ENCODE results near the gene CCNT2.

CCNT2 gene

GRCh38 chr2:134936691-134937090 lies 18.1 kb downstream of the CCNT2 start:
- peaks cover 16% of the 10 kb centered on the region for H3K36me3 ChIP-seq (ENCODE audit: control insufficient read depth, insufficient read depth, low read length)
- no peak overlapping the region for H3K27ac ChIP-seq (ENCODE audit: insufficient read depth, low read depth, low read length, poor library complexity, severe bottlenecking)
- no peaks in the 10 kb centered on the region for H3K4me1 ChIP-seq (ENCODE audit: control insufficient read depth, insufficient read depth, low read length)
- no peak overlapping the region for H3K4me3 ChIP-seq (ENCODE audit: insufficient read depth, low read depth, low read length)
- H3K9me3 ChIP-seq (ENCODE audit: control insufficient read depth, low read length), result no peaks in the 10 kb centered on the region
- 93 to 97% methylated on average over 4 of the region's 4 CpGs for WGBS, 2 experiments
- H3K27me3 ChIP-seq (ENCODE audit: control insufficient read depth, insufficient read depth, low read length, poor library complexity, severe bottlenecking), result no peaks in the 10 kb centered on the region

DNA sequence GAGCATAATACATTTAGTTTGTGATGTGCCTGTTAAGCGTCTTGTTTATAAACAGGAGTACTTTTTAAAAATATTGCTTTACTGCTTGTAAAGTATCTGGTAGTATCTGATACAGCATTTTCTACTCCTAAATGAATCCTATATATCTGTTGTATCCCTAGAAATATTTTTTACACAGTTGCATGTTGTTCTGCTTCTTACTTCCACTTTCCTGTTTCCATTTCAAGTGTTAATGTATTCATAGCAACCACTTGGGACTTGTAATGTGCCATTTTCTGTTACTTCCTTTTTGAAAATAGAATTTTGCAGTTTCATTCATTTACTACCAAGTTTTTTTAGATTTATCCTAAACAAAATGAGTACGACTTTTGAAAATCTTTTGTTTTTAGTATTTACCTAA lies 24.9 kb downstream of the CCNT2 start:
- peaks cover 21% of the 10 kb centered on the region for H3K36me3 ChIP-seq (ENCODE audit: control insufficient read depth, insufficient read depth, low read length)
- H3K9me3 ChIP-seq (ENCODE audit: control insufficient read depth, low read length), result no peaks in the 10 kb centered on the region
- H3K4me3 ChIP-seq (ENCODE audit: insufficient read depth, low read depth, low read length), result no peak overlapping the region
- no peaks in the 10 kb centered on the region for H3K27me3 ChIP-seq (ENCODE audit: control insufficient read depth, insufficient read depth, low read length, poor library complexity, severe bottlenecking)
- H3K4me1 ChIP-seq (ENCODE audit: control insufficient read depth, insufficient read depth, low read length), result peaks cover 4% of the 10 kb centered on the region
- WGBS, 2 experiments, result 100% methylated on average over 1 of the region's 2 CpGs; no CpG with 5 or more reads in 1 of the 2 experiments
- H3K27ac ChIP-seq (ENCODE audit: insufficient read depth, low read depth, low read length, poor library complexity, severe bottlenecking), result no peak overlapping the region

GRCh38 chr2:134944975-134945374 lies 26.4 kb downstream of the CCNT2 start:
- Histone ChIP-seq H3K27me3 (ENCODE audit: control insufficient read depth, insufficient read depth, low read length, poor library complexity, severe bottlenecking) (no peaks in the 10 kb centered on the region), H3K4me3 (ENCODE audit: insufficient read depth, low read depth, low read length) (no peak overlapping the region), H3K9me3 (ENCODE audit: control insufficient read depth, low read length) (no peaks in the 10 kb centered on the region), H3K27ac (ENCODE audit: insufficient read depth, low read depth, low read length, poor library complexity, severe bottlenecking) (no peak overlapping the region), H3K4me1 (ENCODE audit: control insufficient read depth, insufficient read depth, low read length) (peaks cover 4% of the 10 kb centered on the region), H3K36me3 (ENCODE audit: control insufficient read depth, insufficient read depth, low read length) (peaks cover 21% of the 10 kb centered on the region)
- WGBS, 2 experiments, result 58 to 60% methylated on average over 1 of the region's 1 CpG

DNA sequence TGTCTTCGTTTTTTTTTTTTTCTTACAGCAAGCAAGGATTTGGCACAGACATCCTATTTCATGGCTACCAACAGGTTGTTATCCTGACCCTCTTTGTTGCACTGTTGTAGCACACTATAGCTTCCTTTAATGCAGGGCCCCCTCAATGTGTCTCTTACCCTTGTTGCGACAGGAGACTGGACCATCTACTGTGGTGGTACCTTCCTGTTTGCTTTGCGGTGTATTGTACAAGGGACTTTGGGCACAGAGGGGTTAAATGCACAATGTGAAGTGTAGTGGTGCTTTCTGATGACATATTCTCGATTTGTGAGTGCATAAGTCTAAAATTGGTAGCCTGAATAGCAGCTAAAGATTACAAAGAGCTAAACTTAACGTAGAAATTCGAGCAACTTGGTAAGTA lies 27.5 kb downstream of the CCNT2 start:
- Histone ChIP-seq H3K4me1 (ENCODE audit: control insufficient read depth, insufficient read depth, low read length) (peaks cover 4% of the 10 kb centered on the region), H3K36me3 (ENCODE audit: control insufficient read depth, insufficient read depth, low read length) (peaks cover 20% of the 10 kb centered on the region), H3K4me3 (ENCODE audit: insufficient read depth, low read depth, low read length) (no peak overlapping the region), H3K27me3 (ENCODE audit: control insufficient read depth, insufficient read depth, low read length, poor library complexity, severe bottlenecking) (no peaks in the 10 kb centered on the region), H3K9me3 (ENCODE audit: control insufficient read depth, low read length) (no peaks in the 10 kb centered on the region), H3K27ac (ENCODE audit: insufficient read depth, low read depth, low read length, poor library complexity, severe bottlenecking) (no peak overlapping the region)
- WGBS, 2 experiments, result 97 to 98% methylated on average over 5 to 6 of the region's 6 CpGs

DNA sequence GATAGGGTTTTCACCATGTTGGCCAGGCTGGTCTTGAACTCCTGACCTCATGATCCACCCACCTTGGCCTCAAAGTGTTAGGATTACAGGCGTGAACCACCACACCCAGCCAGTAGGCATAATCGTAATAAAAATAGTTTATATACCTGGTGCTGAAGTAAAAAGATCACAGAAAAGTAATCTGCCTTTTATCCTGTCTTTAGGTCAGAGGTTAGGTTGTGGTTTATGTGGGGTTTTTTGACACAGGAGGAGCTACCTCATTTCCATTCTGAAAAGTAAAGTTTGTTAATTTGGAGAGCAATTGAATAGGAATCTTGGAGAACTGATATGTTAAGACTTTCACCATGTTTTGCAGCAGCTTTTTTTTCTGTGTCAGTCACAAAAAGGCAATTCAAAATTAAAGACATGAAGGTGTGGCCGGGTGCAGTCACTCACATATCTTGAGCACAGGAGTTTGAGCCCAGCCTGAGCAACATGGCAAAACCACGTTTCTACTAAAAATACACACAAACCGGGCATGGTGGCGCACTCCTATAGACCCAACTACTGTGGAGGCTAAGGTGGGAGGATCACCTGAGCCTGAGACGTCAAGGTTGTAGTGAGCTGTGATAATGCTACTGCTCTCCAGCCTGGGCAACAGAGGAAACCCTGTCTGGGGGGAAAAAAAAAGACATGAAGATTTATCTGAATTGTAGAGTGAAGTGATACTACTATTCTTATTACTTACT lies 31.5 kb downstream of the CCNT2 start:
- WGBS, 2 experiments, result 93 to 94% methylated on average over 7 of the region's 7 CpGs
- Histone ChIP-seq H3K27me3 (ENCODE audit: control insufficient read depth, insufficient read depth, low read length, poor library complexity, severe bottlenecking) (no peaks in the 10 kb centered on the region), H3K9me3 (ENCODE audit: control insufficient read depth, low read length) (no peaks in the 10 kb centered on the region), H3K36me3 (ENCODE audit: control insufficient read depth, insufficient read depth, low read length) (peaks cover 31% of the 10 kb centered on the region), H3K27ac (ENCODE audit: insufficient read depth, low read depth, low read length, poor library complexity, severe bottlenecking) (no peak overlapping the region), H3K4me3 (ENCODE audit: insufficient read depth, low read depth, low read length) (no peak overlapping the region), H3K4me1 (ENCODE audit: control insufficient read depth, insufficient read depth, low read length) (no peaks in the 10 kb centered on the region)

- WGBS, 2 experiments, result 85 to 100% methylated on average over 2 of the region's 2 CpGs
- Histone ChIP-seq H3K4me1 (ENCODE audit: control insufficient read depth, insufficient read depth, low read length) (no peaks in the 10 kb centered on the region), H3K4me3 (ENCODE audit: insufficient read depth, low read depth, low read length) (no peak overlapping the region), H3K27ac (ENCODE audit: insufficient read depth, low read depth, low read length, poor library complexity, severe bottlenecking) (no peak overlapping the region), H3K36me3 (ENCODE audit: control insufficient read depth, insufficient read depth, low read length) (peaks cover 31% of the 10 kb centered on the region), H3K27me3 (ENCODE audit: control insufficient read depth, insufficient read depth, low read length, poor library complexity, severe bottlenecking) (no peaks in the 10 kb centered on the region), H3K9me3 (ENCODE audit: control insufficient read depth, low read length) (no peaks in the 10 kb centered on the region)
Observed at GRCh38 chr2:134950886-134951285, 32.3 kb downstream of the CCNT2 start.

DNA sequence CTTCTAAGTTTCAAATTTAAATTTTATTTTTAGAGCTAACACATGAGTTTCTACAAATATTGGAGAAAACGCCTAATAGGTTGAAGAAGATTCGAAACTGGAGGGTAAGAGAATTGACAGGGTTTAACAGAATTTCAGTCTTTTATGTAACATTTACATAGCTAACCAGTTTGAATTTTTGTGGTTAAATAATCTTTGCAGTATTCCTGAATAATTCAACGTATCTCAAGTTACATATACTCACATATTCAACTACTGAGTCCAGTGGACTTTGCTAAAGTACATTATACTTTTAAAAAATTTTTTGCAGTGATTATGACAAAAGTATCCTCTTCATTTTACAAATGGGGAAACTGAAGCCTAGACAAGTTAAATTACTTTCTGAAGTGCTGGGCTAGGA lies 34.0 kb downstream of the CCNT2 start:
- H3K27ac ChIP-seq (ENCODE audit: insufficient read depth, low read depth, low read length, poor library complexity, severe bottlenecking), result no peak overlapping the region
- no peaks in the 10 kb centered on the region for H3K27me3 ChIP-seq (ENCODE audit: control insufficient read depth, insufficient read depth, low read length, poor library complexity, severe bottlenecking)
- no peaks in the 10 kb centered on the region for H3K4me1 ChIP-seq (ENCODE audit: control insufficient read depth, insufficient read depth, low read length)
- WGBS, 2 experiments, result 100% methylated on average over 2 of the region's 3 CpGs; no CpG with 5 or more reads in 1 of the 2 experiments
- no peaks in the 10 kb centered on the region for H3K9me3 ChIP-seq (ENCODE audit: control insufficient read depth, low read length)
- H3K4me3 ChIP-seq (ENCODE audit: insufficient read depth, low read depth, low read length), result no peak overlapping the region
- H3K36me3 ChIP-seq (ENCODE audit: control insufficient read depth, insufficient read depth, low read length), result peaks cover 31% of the 10 kb centered on the region

DNA sequence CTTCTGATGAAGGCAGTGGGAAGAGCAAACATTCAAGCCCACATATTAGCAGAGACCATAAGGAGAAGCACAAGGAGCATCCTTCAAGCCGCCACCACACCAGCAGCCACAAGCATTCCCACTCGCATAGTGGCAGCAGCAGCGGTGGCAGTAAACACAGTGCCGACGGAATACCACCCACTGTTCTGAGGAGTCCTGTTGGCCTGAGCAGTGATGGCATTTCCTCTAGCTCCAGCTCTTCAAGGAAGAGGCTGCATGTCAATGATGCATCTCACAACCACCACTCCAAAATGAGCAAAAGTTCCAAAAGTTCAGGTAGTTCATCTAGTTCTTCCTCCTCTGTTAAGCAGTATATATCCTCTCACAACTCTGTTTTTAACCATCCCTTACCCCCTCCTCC lies 35.4 kb downstream of the CCNT2 start:
- no peaks in the 10 kb centered on the region for H3K27me3 ChIP-seq (ENCODE audit: control insufficient read depth, insufficient read depth, low read length, poor library complexity, severe bottlenecking)
- H3K36me3 ChIP-seq (ENCODE audit: control insufficient read depth, insufficient read depth, low read length), result peaks cover 27% of the 10 kb centered on the region
- no peak overlapping the region for H3K27ac ChIP-seq (ENCODE audit: insufficient read depth, low read depth, low read length, poor library complexity, severe bottlenecking)
- H3K4me3 ChIP-seq (ENCODE audit: insufficient read depth, low read depth, low read length), result no peak overlapping the region
- H3K4me1 ChIP-seq (ENCODE audit: control insufficient read depth, insufficient read depth, low read length), result no peaks in the 10 kb centered on the region
- 93 to 94% methylated on average over 5 of the region's 5 CpGs for WGBS, 2 experiments
- H3K9me3 ChIP-seq (ENCODE audit: control insufficient read depth, low read length), result no peaks in the 10 kb centered on the region

GRCh38 chr2:134955744-134956143 lies 37.1 kb downstream of the CCNT2 start:
- Histone ChIP-seq H3K4me1 (ENCODE audit: control insufficient read depth, insufficient read depth, low read length) (no peaks in the 10 kb centered on the region), H3K9me3 (ENCODE audit: control insufficient read depth, low read length) (no peaks in the 10 kb centered on the region), H3K27ac (ENCODE audit: insufficient read depth, low read depth, low read length, poor library complexity, severe bottlenecking) (no peak overlapping the region), H3K4me3 (ENCODE audit: insufficient read depth, low read depth, low read length) (no peak overlapping the region), H3K36me3 (ENCODE audit: control insufficient read depth, insufficient read depth, low read length) (peaks cover 15% of the 10 kb centered on the region), H3K27me3 (ENCODE audit: control insufficient read depth, insufficient read depth, low read length, poor library complexity, severe bottlenecking) (no peaks in the 10 kb centered on the region)
- WGBS, 2 experiments, result 100% methylated on average over 1 of the region's 1 CpG

DNA sequence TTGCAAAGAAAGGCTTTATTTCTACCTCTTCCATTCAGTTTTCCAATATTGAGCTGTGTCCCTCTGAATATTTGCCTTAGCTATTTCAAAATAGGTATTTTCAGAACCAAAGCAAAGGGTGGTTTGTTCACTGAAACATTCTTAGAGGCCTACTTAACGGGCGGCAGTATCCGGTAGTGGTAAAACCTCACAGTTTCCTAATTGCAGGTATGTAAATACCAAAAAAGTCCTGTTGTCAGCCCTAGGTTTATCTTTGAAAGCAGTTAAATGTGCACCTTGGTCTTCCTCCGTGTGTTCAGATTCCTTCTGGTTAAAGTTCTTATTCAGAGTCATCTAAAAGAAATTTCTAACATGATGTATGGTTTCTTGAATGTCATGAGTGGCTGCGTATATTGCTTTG lies 38.9 kb downstream of the CCNT2 start:
- H3K4me1 ChIP-seq (ENCODE audit: control insufficient read depth, insufficient read depth, low read length), result no peaks in the 10 kb centered on the region
- H3K36me3 ChIP-seq (ENCODE audit: control insufficient read depth, insufficient read depth, low read length), result peaks cover 12% of the 10 kb centered on the region
- no peaks in the 10 kb centered on the region for H3K9me3 ChIP-seq (ENCODE audit: control insufficient read depth, low read length)
- 94 to 100% methylated on average over 4 to 5 of the region's 5 CpGs for WGBS, 2 experiments
- no peak overlapping the region for H3K4me3 ChIP-seq (ENCODE audit: insufficient read depth, low read depth, low read length)
- H3K27ac ChIP-seq (ENCODE audit: insufficient read depth, low read depth, low read length, poor library complexity, severe bottlenecking), result no peak overlapping the region
- no peaks in the 10 kb centered on the region for H3K27me3 ChIP-seq (ENCODE audit: control insufficient read depth, insufficient read depth, low read length, poor library complexity, severe bottlenecking)
